GM18519 (cell line): ENCODE results near the gene IVL.

Source experiments
- ATAC-seq: cut with Tn5 transposase; IDR thresholded peaks from one replicate; pipeline ENCODE4 v1.9.1; 2021; ENCODE audit warnings: mild to moderate bottlenecking, moderate library complexity; ENCODE audit not compliant: unreplicated experiment, low FRiP score

Gene IVL

GRCh38 chr1:152886758-152887409, 21.5 kb upstream of the IVL start:
- no peak for ATAC-seq

DNA sequence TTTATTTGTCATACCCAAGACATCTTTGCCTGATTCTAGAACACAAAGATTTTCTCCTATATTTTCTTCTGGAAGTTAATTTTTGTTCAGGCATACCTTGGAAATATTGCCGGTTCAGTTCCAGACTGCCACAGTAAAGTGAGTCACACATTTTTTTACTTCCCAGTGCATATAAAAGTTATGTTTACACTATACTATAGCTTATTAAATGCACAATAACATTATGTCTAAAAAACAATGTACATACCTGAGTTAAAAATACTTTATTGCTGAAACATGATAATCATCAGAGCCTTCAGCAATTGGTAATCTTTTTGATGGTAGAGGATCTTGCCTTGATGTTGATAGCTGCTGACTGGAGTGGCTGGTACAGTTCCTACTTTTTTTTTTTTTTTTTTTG, 20.2 kb upstream of the IVL start:
- no peak for ATAC-seq

GRCh38 chr1:152899027-152899426, 9.3 kb upstream of the IVL start:
- ATAC-seq = no peak

DNA sequence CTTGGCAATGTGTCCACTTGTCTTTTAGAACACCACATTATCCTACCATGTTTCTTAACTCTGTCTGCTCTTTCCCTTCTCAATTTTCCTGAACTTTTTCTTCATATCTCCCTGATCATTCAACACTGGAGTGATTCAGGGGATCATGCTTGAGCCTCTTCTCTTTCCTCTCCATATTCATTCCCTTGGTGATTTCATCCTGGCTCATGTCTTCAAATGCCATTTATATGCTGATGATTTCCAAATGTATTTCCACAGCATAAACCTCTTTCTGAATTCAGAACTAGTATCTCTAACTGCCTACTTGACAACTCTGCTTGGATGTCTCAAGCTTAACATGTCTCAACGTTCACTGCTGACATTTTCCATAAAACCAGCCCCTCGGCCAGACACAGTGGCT, 8.5 kb upstream of the IVL start:
- no peak for ATAC-seq

DNA sequence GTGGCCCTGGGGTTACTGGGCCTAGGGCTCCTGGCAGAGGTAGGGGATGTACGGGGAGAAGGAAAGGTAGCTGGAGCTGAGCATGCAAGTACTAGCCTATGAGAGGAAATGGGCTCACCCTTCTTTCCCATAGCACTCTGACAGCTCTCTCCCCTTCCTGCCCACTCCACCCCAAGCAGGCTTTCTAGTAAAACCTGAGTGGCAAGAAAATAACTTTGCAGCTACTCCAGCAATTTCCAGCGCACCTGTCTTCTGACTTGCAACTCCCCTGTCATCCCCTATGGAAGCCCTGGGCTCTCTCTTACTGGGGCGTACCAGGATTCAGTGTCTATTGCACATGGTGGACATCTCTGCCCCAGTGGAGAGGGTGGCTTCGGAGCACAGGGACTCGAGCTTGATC, 6.7 kb upstream of the IVL start:
- ATAC-seq = no peak

DNA sequence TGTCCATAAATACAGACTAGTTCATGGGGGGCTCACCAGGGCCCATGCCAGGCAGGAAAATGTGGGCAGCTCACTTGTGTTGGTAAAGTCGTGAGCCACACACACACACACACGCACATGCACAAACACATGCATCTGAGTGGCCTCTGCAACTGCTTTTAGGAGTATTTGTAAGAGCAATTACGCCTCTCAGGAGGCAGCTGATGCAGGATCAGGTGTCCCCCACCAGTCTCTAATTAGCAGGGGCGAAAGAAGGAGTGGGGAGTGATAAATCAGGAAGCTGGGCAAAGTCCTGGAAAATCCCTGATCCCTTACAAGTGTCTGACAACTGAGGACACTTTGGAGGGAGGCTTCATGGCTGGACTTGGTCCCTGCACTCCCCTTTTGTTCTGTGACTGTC, 5.7 kb upstream of the IVL start:
- ATAC-seq = no peak

DNA sequence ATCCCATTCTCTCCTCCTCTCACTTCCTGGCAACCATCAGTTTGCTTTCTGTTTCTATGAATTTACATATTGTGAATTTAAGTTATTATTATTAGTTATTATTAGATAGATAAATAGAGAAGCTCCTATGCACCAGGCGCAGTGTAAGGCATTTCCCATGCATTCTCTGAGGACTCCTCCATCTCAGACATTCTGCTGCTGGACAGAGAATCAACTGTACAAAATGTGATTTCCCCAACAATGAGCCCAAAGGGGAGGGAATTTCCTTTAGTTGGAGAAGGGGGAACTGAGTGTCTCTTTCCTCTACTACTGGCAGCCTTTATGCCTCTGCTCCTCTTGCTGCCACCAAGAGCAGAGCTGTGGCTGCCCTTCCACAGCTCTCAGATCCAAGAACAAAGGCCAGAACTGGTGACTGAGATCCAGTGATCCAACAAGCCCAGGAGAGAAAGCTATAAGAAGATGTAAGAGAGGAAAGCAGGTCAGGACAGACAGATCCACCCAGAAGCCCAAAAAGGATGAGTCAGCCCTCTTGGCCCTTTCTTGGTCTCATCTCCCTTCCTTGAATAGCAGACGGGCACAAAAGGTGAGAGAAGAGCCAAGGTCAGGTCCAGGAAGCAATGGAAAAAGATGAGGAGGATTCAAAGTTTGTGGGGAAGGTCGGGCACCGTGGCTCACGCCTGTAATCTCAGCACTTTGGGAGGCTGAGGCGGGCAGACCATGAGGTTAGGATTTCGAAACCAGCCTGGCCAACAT, 3.5 kb upstream of the IVL start:
- no peak for ATAC-seq

GRCh38 chr1:152906023-152906565, 2.3 kb upstream of the IVL start:
- no peak for ATAC-seq

GRCh38 chr1:152909206-152909605, 860 bp downstream of the IVL start:
- ATAC-seq = no peak

DNA sequence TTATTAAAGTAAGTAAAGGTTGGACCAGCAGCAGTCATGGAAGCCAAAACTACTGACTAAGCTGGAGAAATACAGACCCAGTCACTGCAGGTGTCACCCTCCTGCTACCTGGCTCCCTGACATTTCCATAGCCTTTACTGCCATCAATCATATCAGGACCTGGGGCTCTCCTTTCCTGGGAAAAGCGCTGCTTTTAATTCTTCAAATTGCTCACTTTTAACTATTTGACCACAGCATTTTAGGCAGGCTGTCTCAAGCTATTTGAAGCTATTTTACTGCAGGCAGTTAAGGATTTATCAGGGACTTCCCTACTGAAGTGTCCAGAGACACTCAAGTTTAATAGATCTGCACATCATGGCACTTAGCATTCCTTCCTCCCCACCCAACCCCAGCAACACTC, 4.1 kb downstream of the IVL start:
- ATAC-seq = no peak

DNA sequence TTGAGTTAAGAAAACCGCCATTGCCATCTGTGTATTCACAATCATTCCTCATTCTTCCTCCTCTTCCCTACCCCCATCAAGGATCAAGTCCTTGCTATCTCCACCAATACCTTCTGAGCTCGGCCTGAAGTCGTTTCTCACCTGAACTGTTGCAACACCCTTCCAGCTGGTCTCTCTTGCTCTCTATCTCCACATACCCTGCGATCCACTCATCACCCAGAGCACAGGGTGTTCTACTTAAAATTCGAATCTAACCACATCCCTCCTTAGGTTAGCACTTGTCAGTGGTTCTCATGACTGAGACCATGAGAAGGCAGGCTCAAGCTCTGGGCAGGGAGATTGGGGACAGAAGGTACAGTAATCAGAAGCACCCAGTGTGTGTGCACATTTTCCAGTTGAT, 4.6 kb downstream of the IVL start:
- no peak for ATAC-seq

DNA sequence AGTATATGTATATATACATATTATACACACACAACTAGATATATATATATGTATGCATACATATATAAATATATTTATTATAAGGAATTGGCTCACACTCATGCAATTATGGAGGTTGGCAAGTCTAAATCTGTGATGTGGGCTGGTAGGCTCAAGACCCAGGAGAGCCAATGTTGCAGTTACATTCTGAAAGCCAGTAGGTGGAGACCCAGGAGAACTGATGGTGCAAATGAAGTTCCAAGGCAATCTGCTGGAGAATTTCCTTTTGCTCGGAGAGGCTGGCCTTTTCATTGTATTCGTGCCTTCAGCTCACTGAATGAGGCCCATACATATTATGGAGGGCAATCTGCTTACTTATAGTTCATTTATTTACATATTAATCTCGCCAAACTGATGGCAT, 9.4 kb downstream of the IVL start:
- ATAC-seq = no peak

GRCh38 chr1:152919071-152919470, 10.7 kb downstream of the IVL start:
- ATAC-seq = no peak

- ATAC-seq = no peak
These were observed 15.8 kb downstream of the IVL start for GRCh38 chr1:152924191-152924590.

- no peak for ATAC-seq
These were observed 17.7 kb downstream of the IVL start for GRCh38 chr1:152926091-152926490.

DNA sequence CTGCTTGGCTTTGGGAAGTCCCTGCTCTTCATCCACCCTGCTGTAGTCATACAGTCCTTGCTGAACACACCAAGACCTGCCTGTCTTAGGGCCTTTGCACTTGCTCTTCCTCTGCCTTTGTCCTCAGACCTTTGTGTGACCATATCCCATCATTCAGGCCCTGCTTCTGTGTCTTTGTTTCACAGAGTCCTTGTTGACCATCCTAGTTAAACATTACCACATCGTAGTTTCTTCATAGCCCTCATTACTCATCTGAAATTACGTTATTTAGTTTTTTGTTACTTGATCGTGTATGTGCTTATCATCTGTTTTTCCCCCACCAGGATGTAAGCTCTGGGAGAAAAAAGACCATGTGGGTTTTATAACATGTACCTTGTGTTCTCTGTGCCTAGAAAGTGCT, 20.3 kb downstream of the IVL start:
- no peak for ATAC-seq

GRCh38 chr1:152932170-152932811, 23.9 kb downstream of the IVL start:
- ATAC-seq = no peak

DNA sequence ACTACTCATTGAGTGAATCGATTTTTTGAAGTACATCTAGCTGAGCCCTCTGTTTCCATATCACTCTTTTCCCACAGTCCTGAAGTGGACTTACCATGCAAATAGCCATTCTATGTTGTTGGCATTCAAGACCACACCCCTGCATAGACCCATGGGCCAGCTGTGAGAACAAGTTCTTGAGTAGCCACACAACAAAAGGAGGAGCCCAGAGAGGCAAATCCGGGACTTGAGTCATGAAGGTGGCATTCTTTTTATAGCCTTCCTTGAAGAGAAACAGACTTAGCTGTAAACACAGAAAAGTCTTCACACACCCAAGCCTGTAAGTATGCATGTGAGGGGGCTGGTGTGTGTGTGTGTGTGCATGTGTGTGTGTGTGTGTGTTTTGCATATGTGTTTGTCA, 24.9 kb downstream of the IVL start:
- ATAC-seq = no peak

DNA sequence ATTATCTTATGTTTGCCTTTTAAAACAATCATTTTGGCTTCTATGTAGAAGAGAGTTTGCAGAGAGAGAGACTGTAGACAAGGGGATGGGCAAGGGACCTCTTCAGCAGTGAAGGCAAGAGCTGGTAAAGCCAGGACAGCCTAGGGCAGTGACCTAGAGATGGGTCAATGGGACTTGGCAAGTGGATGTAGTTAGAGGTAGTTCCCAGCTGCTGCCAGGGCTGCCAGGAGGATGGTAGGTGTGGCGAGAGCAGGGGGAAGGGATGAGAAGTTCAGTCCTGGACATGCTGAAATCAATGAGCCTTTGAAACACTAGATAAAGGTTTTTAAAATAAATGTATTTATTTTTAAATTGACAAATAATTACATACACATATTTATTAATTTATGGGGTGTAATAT, 32.3 kb downstream of the IVL start:
- ATAC-seq = no peak

GRCh38 chr1:152941037-152941711, 32.8 kb downstream of the IVL start:
- no peak for ATAC-seq

DNA sequence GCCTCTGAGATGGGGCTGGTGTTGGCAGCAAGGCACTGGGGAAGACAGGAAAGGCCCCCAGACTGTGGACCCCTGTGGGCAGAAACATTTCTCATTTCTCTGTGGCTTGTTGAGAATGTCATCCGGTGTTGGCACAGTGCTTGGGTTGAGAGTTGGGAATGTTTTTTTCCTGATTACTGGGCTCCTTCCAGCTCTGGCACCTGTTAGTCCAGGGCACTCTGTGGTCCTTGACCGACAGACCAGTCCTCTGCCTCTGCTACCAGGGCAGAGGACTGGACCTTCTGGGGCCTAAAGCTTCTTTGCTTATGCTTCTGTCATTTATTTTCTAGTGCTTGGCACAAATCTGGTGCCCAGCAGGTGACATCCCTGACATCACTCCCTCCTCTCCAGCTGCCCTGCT, 33.8 kb downstream of the IVL start:
- no peak for ATAC-seq
